ENCODE results near the gene CTU2. TPM values are rescaled to one million over a fixed set of nuclear protein-coding genes. Genes with fewer than 3 reads are reported as not detected.

Gene CTU2
- total RNA-seq, 1 donor from 2014 or later: 8.3 TPM

DNA sequence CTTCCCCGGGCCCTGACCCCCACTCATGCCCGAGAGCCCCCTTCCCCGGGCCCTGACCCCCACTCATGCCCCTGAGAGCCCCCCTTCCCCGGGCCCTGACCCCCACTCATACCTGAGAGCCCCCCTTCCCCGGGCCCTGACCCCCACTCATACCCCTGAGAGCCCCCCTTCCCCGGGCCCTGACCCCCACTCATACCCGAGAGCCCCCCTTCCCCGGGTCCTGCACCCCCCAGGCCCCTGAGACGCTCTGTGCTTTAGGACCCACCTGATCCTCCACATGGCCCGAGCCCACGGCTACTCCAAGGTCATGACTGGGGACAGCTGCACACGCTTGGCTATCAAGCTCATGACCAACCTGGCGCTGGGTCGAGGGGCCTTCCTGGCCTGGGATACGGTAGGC lies 6.8 kb downstream of the CTU2 start:
- ATAC-seq (no peak), DNase-seq (ENCODE audit: low spot score) (no peak)

DNA sequence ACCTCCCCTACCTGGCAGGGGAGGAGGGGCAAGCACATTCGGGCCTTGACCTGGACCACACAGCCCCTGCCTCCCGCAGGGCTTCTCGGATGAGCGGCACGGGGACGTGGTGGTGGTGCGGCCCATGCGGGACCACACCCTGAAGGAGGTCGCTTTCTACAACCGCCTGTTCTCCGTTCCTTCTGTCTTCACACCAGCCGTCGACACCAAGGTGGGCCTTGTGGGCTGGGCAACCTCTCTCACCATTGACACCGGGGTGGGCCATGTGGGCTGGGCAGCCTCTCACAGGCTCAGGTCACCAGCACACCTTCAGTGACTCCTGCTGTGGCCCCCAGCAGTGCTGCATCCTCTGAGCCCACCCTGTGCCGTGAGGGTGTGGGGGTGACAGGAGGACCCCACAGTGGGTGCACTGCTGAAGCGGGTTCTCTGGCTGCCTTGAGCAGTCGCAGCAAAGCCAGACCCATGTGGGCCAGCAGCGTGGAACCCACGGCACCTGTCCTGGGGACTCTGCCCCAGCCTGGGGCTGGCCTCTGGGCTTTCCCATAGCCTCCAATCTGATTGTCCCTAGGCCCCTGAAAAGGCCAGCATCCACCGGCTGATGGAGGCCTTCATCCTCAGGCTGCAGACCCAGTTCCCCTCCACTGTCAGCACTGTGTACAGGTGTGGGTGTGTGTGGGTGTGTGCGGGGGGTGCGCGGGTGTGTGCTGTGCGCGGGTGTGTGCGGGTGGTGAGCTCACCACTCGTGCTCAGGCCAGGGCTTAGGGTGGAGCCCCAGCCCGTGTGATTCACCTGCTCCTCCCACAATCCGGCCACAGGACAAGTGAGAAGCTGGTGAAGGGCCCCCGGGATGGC lies 7.5 kb downstream of the CTU2 start:
- ATAC-seq: peak; percentile 12
- no peak for DNase-seq (ENCODE audit: low spot score)

GRCh38 chr16:88714420-88715302 lies 8.4 kb downstream of the CTU2 start:
- no peak for ATAC-seq
- DNase-seq (ENCODE audit: low spot score): no peak

DNA sequence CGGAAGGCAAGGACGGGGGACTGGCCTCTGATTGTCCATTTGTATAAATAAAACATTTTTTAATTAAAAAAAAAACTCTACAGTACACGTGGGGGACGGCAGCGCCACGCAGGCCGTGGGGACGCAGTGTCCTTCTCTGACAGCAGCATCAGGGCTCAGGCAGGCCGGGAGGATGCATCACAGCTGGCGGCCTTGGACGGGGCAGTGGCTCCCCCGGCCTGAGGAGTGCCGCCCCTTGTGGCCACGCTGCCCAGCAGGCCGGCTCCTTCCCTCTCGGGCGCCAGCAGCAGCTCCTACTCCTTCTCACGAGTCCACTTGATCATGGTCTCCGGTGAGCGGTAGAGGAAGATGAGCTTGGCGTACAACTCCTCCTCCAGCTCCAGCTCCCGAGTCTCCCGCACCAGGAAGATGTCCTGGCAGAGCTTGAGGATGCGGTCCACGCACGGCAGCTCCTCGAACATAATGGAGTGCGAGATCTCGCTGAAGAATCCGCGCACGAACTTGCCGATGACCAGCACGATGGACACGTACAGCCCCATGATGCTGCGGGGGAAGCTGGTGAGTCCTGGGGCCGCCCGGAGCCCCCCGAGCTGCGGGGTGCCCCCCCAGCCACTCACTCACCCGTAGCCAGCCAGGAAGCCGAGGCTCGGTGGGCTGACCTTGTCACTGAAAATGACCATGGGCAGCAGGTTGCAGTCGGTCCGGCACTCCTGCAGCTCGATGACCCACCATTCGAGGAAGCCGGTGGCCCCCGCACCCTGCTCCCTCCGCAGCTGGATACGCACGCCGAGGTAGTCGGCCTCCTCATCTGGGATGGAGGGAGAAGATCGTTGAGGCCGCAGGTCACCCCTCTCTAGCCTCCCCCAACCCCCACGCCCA lies 9.2 kb downstream of the CTU2 start:
- DNase-seq (ENCODE audit: low spot score) (no peak), ATAC-seq (no peak)

DNA sequence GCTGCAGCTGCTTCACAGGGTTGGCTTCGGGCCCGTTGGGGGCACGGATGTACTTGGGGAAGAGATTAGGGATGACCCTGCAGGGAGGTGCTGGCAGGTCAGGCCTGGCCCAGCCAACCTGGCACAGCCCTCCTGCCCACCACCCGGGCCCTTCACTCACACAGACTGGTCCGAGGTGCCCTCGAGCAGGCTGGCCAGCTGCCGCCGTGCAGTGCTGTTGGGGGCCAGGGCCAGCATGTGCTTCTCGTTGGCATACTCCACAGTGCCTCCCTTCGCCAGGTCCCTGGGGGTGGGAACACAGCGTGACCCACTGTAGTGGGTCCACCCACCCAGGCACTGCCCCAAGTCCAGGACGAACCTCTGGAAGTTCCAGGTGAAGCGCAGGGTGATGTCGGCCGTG lies 9.9 kb downstream of the CTU2 start:
- ATAC-seq (no peak), DNase-seq (ENCODE audit: low spot score) (no peak)

GRCh38 chr16:88716601-88717001 lies 10.3 kb downstream of the CTU2 start:
- no peak for ATAC-seq
- DNase-seq (ENCODE audit: low spot score): no peak

DNA sequence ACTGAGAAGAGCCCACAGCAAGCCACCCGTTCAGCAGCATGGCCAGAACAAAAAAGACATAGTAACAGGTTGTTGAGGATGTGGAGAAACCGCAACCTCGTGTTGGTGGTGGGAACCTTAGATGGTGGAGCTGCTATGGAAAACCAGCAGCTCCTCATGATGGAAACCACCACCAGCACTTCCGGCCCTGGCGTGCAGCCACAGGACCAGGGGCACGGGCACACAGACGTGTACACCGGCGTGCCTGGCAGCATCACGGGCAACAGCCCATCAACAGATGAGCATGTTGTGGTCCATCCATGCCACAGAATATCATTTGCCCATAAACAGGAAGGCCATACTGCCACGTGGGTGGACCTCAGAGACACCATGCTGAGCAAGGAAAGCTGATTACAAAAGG lies 11.9 kb downstream of the CTU2 start:
- ATAC-seq: no peak

GRCh38 chr16:88719267-88719932 lies 13.1 kb downstream of the CTU2 start:
- no peak for DNase-seq (ENCODE audit: low spot score)
- no peak for ATAC-seq

More for the DNA sequence above, 11.9 kb downstream of the CTU2 start:
- DNase-seq (ENCODE audit: low spot score): no peak

GRCh38 chr16:88719933-88720296 lies 13.6 kb downstream of the CTU2 start:
- DNase-seq (ENCODE audit: low spot score) (no peak), ATAC-seq (no peak)

DNA sequence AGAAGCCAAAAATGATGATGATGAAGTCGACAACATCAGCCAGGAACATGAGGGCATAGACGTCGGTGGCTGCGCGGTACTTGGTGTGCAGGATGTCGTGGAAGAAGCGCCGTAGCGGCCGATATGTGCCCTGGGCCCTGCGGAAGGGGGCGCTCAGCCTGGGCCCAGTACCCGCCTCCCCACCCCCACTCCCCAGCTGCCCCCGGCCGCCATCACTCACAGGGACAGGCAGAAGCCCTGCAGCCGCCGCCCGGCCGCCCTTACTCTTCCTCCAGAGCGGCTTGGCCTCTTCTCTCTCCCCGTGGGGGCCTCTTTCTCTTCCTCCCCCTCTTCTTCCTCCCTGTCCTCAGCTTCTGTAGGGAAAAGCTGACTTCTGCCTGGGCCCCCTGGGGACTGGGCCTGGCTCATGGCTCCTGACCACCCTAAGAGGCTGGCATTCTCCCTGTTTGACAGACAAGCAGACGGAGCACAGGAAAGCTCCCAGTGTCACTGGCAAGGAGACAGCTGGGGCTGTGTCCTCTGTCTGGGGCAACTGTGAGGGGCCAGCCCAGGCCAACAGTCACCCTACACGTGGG lies 14.2 kb downstream of the CTU2 start:
- no peak for DNase-seq (ENCODE audit: low spot score)

GRCh38 chr16:88721236-88721635 lies 14.9 kb downstream of the CTU2 start:
- no peak for ATAC-seq
- no peak for DNase-seq (ENCODE audit: low spot score)

More for the DNA sequence above, 14.2 kb downstream of the CTU2 start:
- ATAC-seq: no peak

DNA sequence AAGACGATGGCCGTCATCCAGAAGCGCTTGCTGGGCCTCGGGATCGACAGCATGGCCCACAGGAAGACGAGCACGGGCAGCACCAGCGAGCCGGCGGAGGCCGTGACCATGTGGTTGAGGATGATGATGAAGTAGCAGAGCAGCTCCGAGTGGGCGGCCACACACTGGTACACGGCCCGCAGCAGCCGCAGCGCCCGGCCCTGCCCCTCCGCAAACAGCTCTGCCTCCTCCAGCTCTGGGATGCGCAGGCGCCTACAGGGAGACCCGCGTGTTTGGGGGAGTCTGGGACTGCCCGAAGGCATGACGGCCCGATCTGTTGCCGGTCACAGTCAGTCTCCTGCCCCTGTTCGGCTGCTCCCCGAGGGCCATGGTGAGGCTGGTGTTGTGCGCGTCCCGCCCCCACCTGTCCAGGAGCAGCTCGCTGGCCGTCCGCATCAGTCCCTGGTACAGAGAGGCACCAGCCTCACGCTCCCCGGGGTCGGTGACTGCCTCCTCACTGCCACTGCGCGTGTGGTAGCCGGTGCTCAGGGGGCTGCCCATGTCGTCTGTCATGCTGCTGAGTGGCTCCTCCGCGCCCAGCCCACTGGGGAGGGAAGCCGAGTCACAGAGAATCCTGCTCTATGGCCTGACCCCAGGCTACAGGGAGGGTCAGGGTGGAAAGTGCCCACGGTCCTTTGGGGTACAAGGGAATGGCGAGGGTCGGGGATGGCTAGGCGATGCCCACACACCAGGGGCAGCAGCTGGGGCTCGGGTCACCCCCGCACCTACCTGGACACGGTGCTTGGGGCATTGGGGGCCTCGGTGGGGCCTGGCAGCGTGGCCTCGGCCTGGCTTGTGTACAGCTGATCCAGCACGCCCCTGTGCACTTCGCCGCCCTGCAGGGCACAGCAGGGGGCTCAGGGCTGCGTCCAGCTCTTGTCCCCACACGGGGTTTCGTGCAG lies 15.8 kb downstream of the CTU2 start:
- ATAC-seq (no peak), DNase-seq (ENCODE audit: low spot score) (no peak)

DNA sequence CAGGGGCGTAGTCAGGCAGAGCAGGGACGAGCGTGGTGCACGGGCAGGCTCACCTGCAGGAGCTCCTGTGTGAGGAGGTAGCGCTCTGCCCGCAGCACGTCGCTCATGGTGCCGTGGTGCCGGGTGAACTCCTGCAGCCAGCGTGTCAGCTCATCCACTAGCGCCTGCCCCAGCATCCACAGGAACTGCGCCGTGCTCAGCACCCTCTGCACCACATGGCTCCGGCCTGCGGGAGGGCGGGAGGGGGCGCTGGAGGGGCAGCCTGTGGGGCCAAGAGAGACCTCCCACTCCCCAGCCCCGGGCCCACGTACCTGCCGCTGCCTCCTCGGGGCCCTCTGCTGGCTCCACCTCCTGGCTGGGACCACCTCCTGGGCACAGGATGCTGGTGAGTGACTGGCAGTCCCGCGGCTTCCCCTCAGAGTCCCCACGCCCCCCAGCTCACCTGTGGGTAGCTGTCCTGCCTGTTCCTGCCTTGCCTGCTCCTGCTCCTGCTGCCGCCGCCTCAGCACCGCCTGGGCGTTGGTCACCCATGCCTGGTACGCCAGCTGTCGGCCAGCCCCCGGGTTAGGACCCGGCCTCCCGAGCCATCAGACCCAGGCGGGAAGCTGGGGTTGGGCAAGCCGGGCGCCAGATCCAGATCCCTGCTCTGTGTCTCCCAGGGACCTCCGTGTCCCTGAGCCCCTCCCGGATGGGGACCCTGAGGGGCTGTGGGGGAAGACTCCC lies 16.6 kb downstream of the CTU2 start:
- no peak for ATAC-seq

DNA sequence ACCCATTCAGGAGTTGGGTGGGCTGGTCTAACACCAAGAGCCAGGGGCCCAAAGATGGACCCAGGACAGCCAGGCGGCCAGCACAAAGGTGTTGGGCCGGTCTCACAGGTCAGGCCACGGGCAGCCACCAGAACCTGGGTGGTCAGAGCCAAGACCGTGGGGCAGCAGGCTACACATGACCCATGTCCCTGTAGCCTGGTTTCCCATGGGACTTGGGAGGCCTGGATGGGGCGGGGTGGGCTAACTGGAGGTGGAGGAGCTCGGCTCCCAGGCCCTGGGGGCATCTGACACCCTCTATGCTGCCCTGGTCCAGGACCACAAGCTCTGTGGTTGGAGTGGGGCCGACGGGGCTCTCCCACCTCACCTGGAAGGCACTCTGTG lies 17.2 kb downstream of the CTU2 start:
- DNase-seq (ENCODE audit: low spot score) (no peak), ATAC-seq (no peak)

More for the DNA sequence above, 16.6 kb downstream of the CTU2 start:
- no peak for DNase-seq (ENCODE audit: low spot score)

DNA sequence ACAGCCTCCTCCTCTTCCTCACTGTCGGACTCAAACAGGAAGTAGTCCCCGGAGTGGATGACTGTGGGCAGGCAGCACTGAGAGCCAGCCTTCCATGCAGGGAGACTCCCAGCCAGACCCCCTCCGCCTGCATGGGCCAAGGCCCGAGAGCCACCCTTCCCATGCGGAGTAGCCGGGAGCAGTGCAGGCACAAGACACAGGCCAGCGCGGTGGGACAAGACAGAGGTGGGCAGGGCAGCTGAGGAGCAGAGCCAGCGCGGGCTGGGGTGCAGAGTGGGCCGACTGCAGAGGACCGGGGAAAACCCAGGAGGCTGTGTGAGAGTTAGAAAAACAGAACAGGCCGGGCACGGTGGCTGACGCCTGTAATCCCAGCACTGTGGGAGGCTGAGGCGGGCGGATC lies 17.6 kb downstream of the CTU2 start:
- DNase-seq (ENCODE audit: low spot score): no peak

GRCh38 chr16:88724855-88725555 lies 18.7 kb downstream of the CTU2 start:
- no peak for DNase-seq (ENCODE audit: low spot score)
- ATAC-seq: no peak

More for the DNA sequence above, 17.6 kb downstream of the CTU2 start:
- ATAC-seq: no peak

DNA sequence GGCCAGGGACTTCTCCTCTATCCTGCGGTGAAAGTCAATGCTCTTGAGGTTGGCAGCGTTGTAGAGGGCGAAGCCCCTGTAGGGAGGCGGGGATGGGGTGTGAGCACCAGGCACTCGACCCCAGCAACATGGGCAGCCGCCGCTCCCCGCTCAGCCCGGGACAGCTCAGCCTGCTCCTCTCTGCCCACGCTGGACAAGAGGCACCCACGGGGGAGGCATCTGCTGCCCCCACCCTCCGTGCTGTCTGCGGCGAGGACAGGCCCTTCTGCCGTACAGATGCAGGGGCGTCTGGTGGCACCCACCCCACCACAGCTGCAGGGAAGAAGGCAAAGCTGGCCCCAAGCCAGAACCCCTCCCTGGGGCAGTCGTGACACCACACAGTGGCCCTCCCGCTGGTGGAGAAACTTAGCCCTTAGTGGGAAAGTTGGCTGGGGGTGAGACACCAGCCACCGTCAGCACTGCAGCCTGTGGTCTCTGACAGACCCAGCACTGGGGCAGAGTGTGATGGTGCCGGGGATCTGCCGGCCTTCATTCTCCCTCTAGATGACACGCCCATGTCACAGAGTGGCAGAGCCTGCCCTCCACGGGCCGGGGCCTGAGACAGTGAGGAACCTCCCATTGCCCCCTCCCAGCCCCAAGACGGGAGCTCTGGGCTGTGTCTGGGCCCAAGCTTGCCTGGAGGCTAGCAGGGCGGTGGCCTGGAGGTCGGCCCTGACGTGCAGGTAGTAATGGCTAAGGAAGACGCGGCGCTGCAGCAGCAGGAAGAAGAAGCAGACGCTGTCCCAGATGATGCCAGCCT lies 19.5 kb downstream of the CTU2 start:
- ATAC-seq: no peak
- DNase-seq (ENCODE audit: low spot score): no peak
